ENCODE results near the gene DNAJC5.

DNA sequence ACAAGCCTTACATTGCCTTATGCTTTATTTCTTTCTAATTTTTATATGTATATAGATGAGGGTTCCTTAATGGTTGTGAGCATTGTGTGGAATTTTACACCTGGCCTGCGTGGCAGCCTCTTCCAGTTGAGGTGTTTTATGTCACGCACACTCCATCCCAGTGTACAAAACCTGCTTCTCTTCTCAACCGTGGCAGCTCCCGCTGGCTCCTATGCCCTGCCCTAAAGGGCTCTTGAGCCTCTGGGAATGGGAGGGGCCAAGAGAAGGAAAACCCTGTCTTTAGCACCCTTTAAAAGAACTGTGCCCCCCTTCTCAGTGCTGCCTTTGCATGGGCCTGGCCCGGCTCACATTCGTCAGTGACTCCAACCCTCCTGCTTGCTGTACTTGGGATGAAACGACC lies 4.3 kb upstream of the DNAJC5 start:
- TF ChIP-seq, protein P1, sequence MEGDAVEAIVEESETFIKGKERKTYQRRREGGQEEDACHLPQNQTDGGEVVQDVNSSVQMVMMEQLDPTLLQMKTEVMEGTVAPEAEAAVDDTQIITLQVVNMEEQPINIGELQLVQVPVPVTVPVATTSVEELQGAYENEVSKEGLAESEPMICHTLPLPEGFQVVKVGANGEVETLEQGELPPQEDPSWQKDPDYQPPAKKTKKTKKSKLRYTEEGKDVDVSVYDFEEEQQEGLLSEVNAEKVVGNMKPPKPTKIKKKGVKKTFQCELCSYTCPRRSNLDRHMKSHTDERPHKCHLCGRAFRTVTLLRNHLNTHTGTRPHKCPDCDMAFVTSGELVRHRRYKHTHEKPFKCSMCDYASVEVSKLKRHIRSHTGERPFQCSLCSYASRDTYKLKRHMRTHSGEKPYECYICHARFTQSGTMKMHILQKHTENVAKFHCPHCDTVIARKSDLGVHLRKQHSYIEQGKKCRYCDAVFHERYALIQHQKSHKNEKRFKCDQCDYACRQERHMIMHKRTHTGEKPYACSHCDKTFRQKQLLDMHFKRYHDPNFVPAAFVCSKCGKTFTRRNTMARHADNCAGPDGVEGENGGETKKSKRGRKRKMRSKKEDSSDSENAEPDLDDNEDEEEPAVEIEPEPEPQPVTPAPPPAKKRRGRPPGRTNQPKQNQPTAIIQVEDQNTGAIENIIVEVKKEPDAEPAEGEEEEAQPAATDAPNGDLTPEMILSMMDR (IDR thresholded peaks at IDR 0.05 in 8 of 11, conservative IDR thresholded peaks at IDR 0.05 in 3 of 11) = no peak
- TF ChIP-seq POLR2A (IDR thresholded peaks at IDR 0.05) (no peak), POLR2AphosphoS5 (IDR thresholded peaks at IDR 0.05) (peak in 1 of 3 donors; percentile 4)
